Thymus (tissue), 14 donors: Measurements from ENCODE around the gene DDC. TPM values are rescaled to one million over a fixed set of nuclear protein-coding genes. Genes with fewer than 3 reads are reported as not detected.

Source experiments
- DNase-seq, 9 donors: peaks; one replicate each; pipeline ENCODE4 v3.0.0-alpha.2; 2013; ENCODE audit warnings: low spot score in 9 of 9, low read depth in 6 of 9, missing footprints in 1 of 9
- H3K27ac ChIP-seq, 2 donors: one replicate each; pipeline ENCODE4 v1.5.1; 2013; ENCODE audit warnings: control low read depth in 1 of 2, low read depth in 1 of 2, low read length in 1 of 2, mild to moderate bottlenecking in 1 of 2, moderate library complexity in 1 of 2
- H3K27me3 ChIP-seq, 2 donors: one replicate each; pipeline ENCODE4 v1.5.1; 2013; ENCODE audit warnings: low read length in 1 of 2; ENCODE audit not compliant: control insufficient read depth in 2 of 2, insufficient read depth in 1 of 2
- H3K36me3 ChIP-seq, 2 donors: one replicate each; pipeline ENCODE4 v1.5.1; 2013; ENCODE audit warnings: low read length in 1 of 2, mild to moderate bottlenecking in 1 of 2, moderate library complexity in 1 of 2; ENCODE audit not compliant: control insufficient read depth in 2 of 2, insufficient read depth in 2 of 2
- H3K4me1 ChIP-seq, 2 donors: one replicate each; pipeline ENCODE4 v1.5.1; 2013; ENCODE audit warnings: low read length in 2 of 2; ENCODE audit not compliant: control insufficient read depth in 2 of 2, insufficient read depth in 2 of 2
- H3K4me3 ChIP-seq, 2 donors: one replicate each; pipeline ENCODE4 v1.5.1; 2013; ENCODE audit warnings: low read length in 2 of 2, control low read depth in 1 of 2, mild to moderate bottlenecking in 1 of 2
- H3K9me3 ChIP-seq, 2 donors: one replicate each; pipeline ENCODE4 v1.5.1; 2013; ENCODE audit warnings: low read length in 1 of 2, mild to moderate bottlenecking in 1 of 2; ENCODE audit not compliant: control insufficient read depth in 2 of 2, insufficient read depth in 1 of 2
- WGBS: extraction: QIAGEN DNeasy Blood & Tissue Kit; methylation state at CpG from one replicate; pipeline ENCODE4 v1.1.7; 2013; 5-methylcytosine and 5-hydroxymethylcytosine counted together
- long read RNA-seq, 10 donors: transcript quantifications; one replicate each; lab custom pipeline, GENCODE V29; 2026
- polyA plus RNA-seq: library from polyadenylated mRNA; stranded (reverse); fragments of 200-250 nt; gene quantifications from one replicate; pipeline ENCODE4 v1.2.3, GENCODE V29; 2013
- total RNA-seq: library from RNA; stranded (reverse); fragments of 120-200 nt; gene quantifications from one replicate; pipeline ENCODE4 v1.2.4, GENCODE V29; 2013
- donor health status: healthy.

The DDC gene
- total RNA-seq (0.33 TPM), polyA plus RNA-seq (0.23 TPM)
- long read RNA-seq, donor 1: 0 reads
- long read RNA-seq, donor 2: 0 reads
- long read RNA-seq, donor 3: 0 reads
- long read RNA-seq, donor 4: 0 reads
- long read RNA-seq, donor 5, partial matches to known transcripts: 0 of 1 reads
- long read RNA-seq, donor 5, other reads (novel, unspliced or antisense): 0 of 1 reads
- long read RNA-seq, donor 6: 0 reads
- long read RNA-seq, donor 7: 0 reads
- long read RNA-seq, donor 8: 0 reads
- long read RNA-seq, donor 9: 0 reads
- long read RNA-seq, donor 10: 0 reads

DNA sequence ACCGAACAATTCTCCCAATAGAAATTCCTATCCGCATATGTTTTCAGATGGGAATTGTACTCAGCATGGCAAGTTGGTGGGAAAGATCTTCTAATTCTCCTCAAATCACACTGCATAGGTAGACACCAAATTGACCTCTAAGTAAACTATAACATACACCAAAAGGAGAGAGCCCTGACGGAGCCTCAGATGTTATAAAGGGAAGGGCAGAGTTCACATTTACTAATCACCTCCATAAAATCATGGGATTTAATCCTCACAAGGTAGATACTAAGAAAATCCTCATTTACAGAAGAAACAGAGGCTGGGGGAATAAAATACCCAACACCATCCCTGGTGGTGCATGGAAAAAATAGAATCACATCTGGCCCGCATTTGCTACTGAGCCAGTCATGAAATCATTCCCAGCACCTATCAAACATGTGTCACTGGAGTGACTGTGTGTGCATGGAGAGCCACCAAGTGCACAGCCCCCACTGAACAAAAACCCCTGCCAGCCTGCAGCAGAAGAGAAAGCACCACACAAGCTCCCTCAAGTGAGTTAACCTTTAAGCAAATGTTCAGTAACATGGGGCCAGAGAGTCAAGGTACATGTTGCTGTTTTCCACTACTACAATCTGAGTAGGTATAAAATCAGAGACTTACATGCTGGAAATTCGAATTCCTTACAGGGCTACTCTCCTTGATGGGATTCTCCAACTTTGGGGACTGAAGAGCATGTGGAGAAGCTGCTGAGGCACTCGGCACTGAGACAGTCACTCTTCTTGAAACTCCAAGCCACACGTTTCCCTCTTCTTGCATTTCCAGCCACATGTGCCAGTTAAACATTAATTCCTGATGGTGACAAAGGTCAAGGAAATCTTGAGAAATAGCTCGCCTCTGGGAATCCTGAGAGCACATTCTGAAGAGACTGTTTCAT lies at the start of gene DDC:
TSS of gene DDC (minus strand) at position 766 of the 919 bp plus-strand sequence. CDS start 21,320 bp downstream, outside the sequence.
- WGBS: 80% methylated on average over 8 of the region's 8 CpGs
- no peaks in the 10 kb centered on the region for H3K9me3 ChIP-seq
- no peaks in the 10 kb centered on the region for H3K4me1 ChIP-seq
- DNase-seq: no peak
- no peaks in the 10 kb centered on the region for H3K36me3 ChIP-seq
- no peak within 1 kb of the TSS for H3K4me3 ChIP-seq
- H3K27ac ChIP-seq: no peak within 1 kb of the TSS
- H3K27me3 ChIP-seq: peaks cover 0 to 2% of the 10 kb centered on the region in 2 donors

- 95% methylated on average over 8 of the region's 8 CpGs for WGBS
These were observed 48.3 kb upstream of the DDC start for GRCh38 chr7:50613473-50613872.

GRCh38 chr7:50612704-50613103 lies 47.5 kb upstream of the DDC start:
- H3K27ac ChIP-seq: no peak overlapping the region
- peaks cover 0 to 3% of the 10 kb centered on the region in 2 donors for H3K4me1 ChIP-seq
- no peaks in the 10 kb centered on the region for H3K27me3 ChIP-seq
- 98% methylated on average over 5 of the region's 5 CpGs for WGBS
- H3K36me3 ChIP-seq: no peaks in the 10 kb centered on the region
- H3K4me3 ChIP-seq: no peak overlapping the region
- no peak for DNase-seq
- H3K9me3 ChIP-seq: peaks cover 0 to 3% of the 10 kb centered on the region in 2 donors

More at GRCh38 chr7:50613473-50613872, 48.3 kb upstream of the DDC start:
- Histone ChIP-seq H3K4me3 (no peak overlapping the region), H3K9me3 (peaks cover 0 to 3% of the 10 kb centered on the region in 2 donors), H3K27ac (no peak overlapping the region), H3K36me3 (no peaks in the 10 kb centered on the region), H3K4me1 (peaks cover 0 to 3% of the 10 kb centered on the region in 2 donors), H3K27me3 (no peaks in the 10 kb centered on the region)
- no peak for DNase-seq

DNA sequence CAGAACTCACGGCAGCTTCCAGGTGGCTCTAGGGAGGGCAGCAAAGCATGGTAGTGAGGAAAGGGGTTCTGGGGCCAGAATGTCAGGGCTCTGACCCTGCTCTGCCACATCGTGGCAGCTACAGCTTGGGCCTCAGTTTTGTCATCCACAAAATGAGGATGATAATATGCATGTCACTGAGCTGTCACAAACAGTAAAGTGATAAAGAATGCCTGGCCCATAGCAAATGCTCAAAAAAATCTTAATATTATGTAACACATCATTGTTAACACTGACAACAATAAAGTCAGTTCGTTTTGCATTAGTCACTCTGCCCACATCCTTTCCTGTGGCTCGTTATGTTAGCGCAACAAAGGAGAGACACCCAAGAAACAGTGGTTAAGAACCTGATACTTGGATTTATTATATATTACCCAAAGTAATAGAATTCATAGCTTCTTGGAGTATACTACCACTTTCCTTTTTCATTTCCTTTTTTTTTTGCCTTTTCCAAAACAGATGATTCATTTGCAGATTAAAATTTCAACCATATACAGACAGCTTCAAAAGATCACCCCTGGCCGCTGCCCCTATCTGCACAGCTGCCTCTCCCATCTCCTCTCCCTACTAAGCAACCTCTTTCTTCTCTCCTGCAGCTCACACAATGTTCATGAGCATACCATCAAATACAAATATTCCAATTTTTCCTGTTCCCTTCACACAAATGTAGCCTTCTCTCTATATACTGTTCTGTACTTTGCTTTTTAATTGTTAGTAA lies 45.5 kb upstream of the DDC start:
- Histone ChIP-seq H3K9me3 (peaks cover 0 to 3% of the 10 kb centered on the region in 2 donors), H3K36me3 (no peaks in the 10 kb centered on the region), H3K27ac (no peak overlapping the region), H3K4me3 (no peak overlapping the region), H3K27me3 (no peaks in the 10 kb centered on the region), H3K4me1 (peaks cover 0 to 3% of the 10 kb centered on the region in 2 donors)
- DNase-seq: peak in 2 of 9 donors; percentile 6 to 53
- WGBS: 33% methylated on average over 6 of the region's 6 CpGs

- no peak overlapping the region for H3K4me3 ChIP-seq
- no peaks in the 10 kb centered on the region for H3K27me3 ChIP-seq
- H3K36me3 ChIP-seq: no peaks in the 10 kb centered on the region
- H3K9me3 ChIP-seq: peaks cover 0 to 3% of the 10 kb centered on the region in 2 donors
- DNase-seq: peak in 4 of 9 donors; percentile 17 to 68 (median 24)
- no peak overlapping the region for H3K27ac ChIP-seq
- peaks cover 0 to 3% of the 10 kb centered on the region in 2 donors for H3K4me1 ChIP-seq
- WGBS: 74% methylated on average over 9 of the region's 9 CpGs
These were observed 43.1 kb upstream of the DDC start for GRCh38 chr7:50608196-50608906.

- no peak for DNase-seq
- peaks cover 0 to 3% of the 10 kb centered on the region in 2 donors for H3K4me1 ChIP-seq
- H3K4me3 ChIP-seq: no peak overlapping the region
- WGBS: 97% methylated on average over 6 of the region's 6 CpGs
- no peak overlapping the region for H3K27ac ChIP-seq
- H3K9me3 ChIP-seq: peaks cover 0 to 3% of the 10 kb centered on the region in 2 donors
- no peaks in the 10 kb centered on the region for H3K36me3 ChIP-seq
- no peaks in the 10 kb centered on the region for H3K27me3 ChIP-seq
These were observed 42.4 kb upstream of the DDC start for GRCh38 chr7:50607524-50608125.

GRCh38 chr7:50605059-50605458 lies 39.9 kb upstream of the DDC start:
- H3K4me1 ChIP-seq: no peaks in the 10 kb centered on the region

DNA sequence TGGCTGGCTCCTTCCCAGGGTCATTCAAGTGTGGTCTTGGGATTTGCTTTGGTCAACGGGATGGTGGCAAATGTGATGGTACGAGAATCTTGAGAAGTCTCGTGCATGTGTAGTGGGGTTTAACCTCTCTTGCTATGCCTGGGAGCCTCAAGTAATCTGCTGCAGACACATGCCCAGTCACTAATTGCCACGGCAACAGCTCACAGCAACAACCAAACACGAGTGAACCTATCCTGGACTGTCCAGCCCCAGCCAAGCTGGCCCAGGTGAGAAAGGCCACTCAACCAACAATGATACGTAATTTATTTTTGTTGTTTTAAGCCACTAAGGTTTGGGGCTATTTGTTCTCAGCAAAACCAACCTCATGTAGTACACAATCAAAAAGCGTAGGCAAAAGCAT lies 38.1 kb upstream of the DDC start:
- WGBS: 94% methylated on average over 7 of the region's 7 CpGs
- Histone ChIP-seq H3K4me3 (no peak overlapping the region), H3K9me3 (no peaks in the 10 kb centered on the region), H3K27me3 (no peaks in the 10 kb centered on the region), H3K36me3 (no peaks in the 10 kb centered on the region), H3K4me1 (no peaks in the 10 kb centered on the region), H3K27ac (no peak overlapping the region)
- DNase-seq: no peak

More at GRCh38 chr7:50605059-50605458, 39.9 kb upstream of the DDC start:
- H3K4me3 ChIP-seq: no peak overlapping the region
- no peak overlapping the region for H3K27ac ChIP-seq
- DNase-seq: no peak
- 98% methylated on average over 13 of the region's 13 CpGs for WGBS
- peaks cover 0 to 3% of the 10 kb centered on the region in 2 donors for H3K9me3 ChIP-seq
- H3K36me3 ChIP-seq: no peaks in the 10 kb centered on the region
- no peaks in the 10 kb centered on the region for H3K27me3 ChIP-seq
